Stimulated activated CD4-positive, alpha-beta T cell treated with anti-CD3 and anti-CD28 coated beads, Interleukin-12 subunit alpha, Interleukin-12 subunit beta, amount 100 ng/mL, for 48 hours (primary cell): ENCODE results near the gene NDUFAF3.
A peak's percentile ranks its signal among the peaks of the same experiment; 100 is the strongest.

Source experiments
- DNase-seq, 3 donors: peaks; one replicate each; pipeline ENCODE4 v3.0.0-alpha.2; 2020; ENCODE audit warnings: low read depth in 2 of 3, low spot score in 1 of 3

NDUFAF3 gene

GRCh38 chr3:49017971-49018706 is 3.8 kb upstream of the NDUFAF3 start, which contains the start of gene DALRD3:
Gene DALRD3, minus strand, starts transcription at chr3:49018580. Its CDS starts 16 bp downstream, at chr3:49018564.
- DNase-seq, result peak in 1 of 3 donors; percentile 43

- no peak for DNase-seq
These were observed 3.3 kb upstream of the NDUFAF3 start for GRCh38 chr3:49018707-49019006.

- DNase-seq, result no peak
These were observed 2.0 kb upstream of the NDUFAF3 start for GRCh38 chr3:49019941-49020329.

GRCh38 chr3:49020330-49021212 is 1.4 kb upstream of the NDUFAF3 start:
- no peak for DNase-seq

- DNase-seq, result peak; percentile 96 to 99 (median 98)
These were observed 608 bp upstream of the NDUFAF3 start for GRCh38 chr3:49021213-49021812.

- no peak for DNase-seq
These were observed 809 bp downstream of the NDUFAF3 start for GRCh38 chr3:49022688-49023171.

GRCh38 chr3:49023775-49024174 is 1.9 kb downstream of the NDUFAF3 start:
- DNase-seq, result no peak

GRCh38 chr3:49024449-49024848 is 2.5 kb downstream of the NDUFAF3 start:
- no peak for DNase-seq

- no peak for DNase-seq
These were observed 3.3 kb downstream of the NDUFAF3 start for GRCh38 chr3:49025005-49025792.

GRCh38 chr3:49025793-49026520 is 4.0 kb downstream of the NDUFAF3 start:
- no peak for DNase-seq

GRCh38 chr3:49026536-49026935 is 4.6 kb downstream of the NDUFAF3 start:
- no peak for DNase-seq

- DNase-seq, result no peak
These were observed 5.7 kb downstream of the NDUFAF3 start for GRCh38 chr3:49027634-49028033.

GRCh38 chr3:49028298-49028672 is 6.4 kb downstream of the NDUFAF3 start:
- DNase-seq, result no peak

GRCh38 chr3:49028673-49029562 is 7.0 kb downstream of the NDUFAF3 start, which contains the start of gene IMPDH2:
Gene IMPDH2, minus strand, starts transcription at chr3:49029398. Its CDS starts 48 bp downstream, at chr3:49029350.
- DNase-seq, result peak; percentile 90

- no peak for DNase-seq
These were observed 7.6 kb downstream of the NDUFAF3 start for GRCh38 chr3:49029563-49029884.

- DNase-seq, result no peak
These were observed 8.4 kb downstream of the NDUFAF3 start for GRCh38 chr3:49030321-49030720.

GRCh38 chr3:49032646-49033304 is 10.9 kb downstream of the NDUFAF3 start:
- no peak for DNase-seq

- no peak for DNase-seq
These were observed 12.7 kb downstream of the NDUFAF3 start for GRCh38 chr3:49034650-49035049.

GRCh38 chr3:49035281-49035680 is 13.4 kb downstream of the NDUFAF3 start:
- DNase-seq, result no peak
